HCT116 (cell line): ENCODE results near the gene PKHD1. TPM values are rescaled to one million over a fixed set of nuclear protein-coding genes. Genes with fewer than 3 reads are reported as not detected.

Experiments
- ATAC-seq: fragments of 200-7000 bp; cut with Tn5 transposase; 2 replicates; pipeline ENCODE4 v1.9.1; 2020; ENCODE audit warnings: mild to moderate bottlenecking, moderate library complexity
- BruUV-seq: library from RNA; stranded (reverse); fragments of 400-500 nt; replicated peaks from 2 replicates; lab custom pipeline; 2021; lab: Mats Ljungman, UMichigan
- CTCF ChIA-PET: fragments of 300-600 bp; sonication (Branson Sonifier 250); formaldehyde crosslinking; loops from one replicate; lab custom pipeline; 2021; ENCODE audit warnings: antibody characterized with exemption; lab: Charles Lee
- POLR2A ChIA-PET: fragments of 300-600, 350-600 bp; sonication (Branson Sonifier 250); formaldehyde crosslinking; loops from one replicate; lab custom pipeline; 2021; ENCODE audit warnings: antibody characterized with exemption; lab: Charles Lee
- RAD21 ChIA-PET, 2 experiments: fragments of 300-600 bp; sonication (Branson Sonifier 250); formaldehyde crosslinking; loops; one replicate each; lab custom pipeline; 2023; ENCODE audit warnings: low total read pairs in 2 of 2; ENCODE audit not compliant: uncharacterized antibody in 2 of 2, unreplicated experiment in 2 of 2, low non-redundant PET in 1 of 2; lab: Charles Lee
- DNase-seq: peaks from one replicate; pipeline ENCODE4 v3.0.0-alpha.2; 2010; ENCODE audit warnings: low read depth, low spot score
- H2AFZ ChIP-seq: fragments of 200-600 bp; shearing (Covaris generic), sonication (generic); 2 replicates; pipeline ENCODE4 v1.6.1; 2017; ENCODE audit warnings: low read depth, mixed run types, mixed read lengths, antibody characterized with exemption, low read length; ENCODE audit not compliant: poor library complexity, severe bottlenecking
- H3K27ac ChIP-seq: 2 replicates; pipeline ENCODE4 v1.5.1; 2012; ENCODE audit warnings: low read depth, low read length
- H3K27me3 ChIP-seq: fragments of 200-600 bp; sonication (generic); 2 replicates; pipeline ENCODE4 v1.6.1; 2016; ENCODE audit warnings: mixed run types, low read length, mixed read lengths; ENCODE audit not compliant: insufficient read depth
- H3K36me3 ChIP-seq, 2 experiments: fragments of 200-500 bp in 1 of 2; fragments of 200-600 bp in 1 of 2; sonication (Bioruptor generic) in 1 of 2; sonication (generic) in 1 of 2; 2 replicates each; pipeline versions ENCODE4 v1.5.1 to v1.6.1; 2014 to 2016; ENCODE audit warnings: low read length in 2 of 2, inconsistent platforms in 1 of 2, mixed read lengths in 1 of 2, mixed run types in 1 of 2; ENCODE audit not compliant: insufficient read depth in 2 of 2, control insufficient read depth in 1 of 2
- H3K4me1 ChIP-seq, 2 experiments: fragments of 200-600 bp in 1 of 2; sonication (generic) in 1 of 2; 2 replicates each; pipeline versions ENCODE4 v1.5.1 to v1.6.1; 2012 to 2017; ENCODE audit warnings: low read length in 2 of 2, inconsistent platforms in 1 of 2, mild to moderate bottlenecking in 1 of 2, mixed read lengths in 1 of 2, mixed run types in 1 of 2, moderate library complexity in 1 of 2; ENCODE audit not compliant: insufficient read depth in 2 of 2, control insufficient read depth in 1 of 2
- H3K4me2 ChIP-seq: fragments of 200-600 bp; sonication (generic); 2 replicates; pipeline ENCODE4 v1.6.1; 2017; ENCODE audit warnings: mixed run types, low read length, mixed read lengths
- H3K4me3 ChIP-seq, 2 experiments: fragments of 200-600 bp in 1 of 2; sonication (generic) in 1 of 2; replicated peaks in 1 of 2; 2 replicates each; pipeline ENCODE4 v1.5.1; 2011 to 2016; ENCODE audit warnings: low read length in 2 of 2, control low read depth in 1 of 2, low read depth in 1 of 2, mild to moderate bottlenecking in 1 of 2, mixed read lengths in 1 of 2, mixed run types in 1 of 2
- H3K79me2 ChIP-seq: fragments of 200-600 bp; sonication (generic); 2 replicates; pipeline ENCODE4 v1.6.1; 2017; ENCODE audit warnings: mild to moderate bottlenecking, mixed run types, low read length, moderate library complexity, mixed read lengths; ENCODE audit not compliant: insufficient read depth
- H3K9ac ChIP-seq: fragments of 200-600 bp; sonication (generic); 2 replicates; pipeline ENCODE4 v1.6.1; 2016; ENCODE audit warnings: low read length, mixed read lengths
- H3K9me2 ChIP-seq: fragments of 200-600 bp; sonication (generic), shearing (Covaris generic); 2 replicates; pipeline ENCODE4 v1.6.1; 2017; ENCODE audit warnings: mixed run types, mild to moderate bottlenecking, moderate library complexity; ENCODE audit not compliant: insufficient read depth
- H3K9me3 ChIP-seq, 2 experiments: fragments of 200-500 bp in 1 of 2; fragments of 200-600 bp in 1 of 2; sonication (Bioruptor generic) in 1 of 2; sonication (generic) in 1 of 2; 2 replicates each; pipeline ENCODE4 v1.6.1; 2014 to 2017; ENCODE audit warnings: low read length in 2 of 2, mixed read lengths in 2 of 2, inconsistent platforms in 1 of 2, low read depth in 1 of 2, mild to moderate bottlenecking in 1 of 2, mixed run types in 1 of 2, moderate library complexity in 1 of 2; ENCODE audit not compliant: control insufficient read depth in 1 of 2, insufficient read depth in 1 of 2
- H4K20me1 ChIP-seq: fragments of 200-600 bp; sonication (generic), shearing (Covaris generic); 2 replicates; pipeline ENCODE4 v1.6.1; 2017; ENCODE audit warnings: mixed run types, mild to moderate bottlenecking, moderate library complexity; ENCODE audit not compliant: insufficient read depth
- ATF3 ChIP-seq: IDR thresholded peaks from 2 replicates; pipeline ENCODE4 v1.6.1; 2012
- CBX3 ChIP-seq: IDR thresholded peaks from 2 replicates; pipeline ENCODE4 v1.6.1; 2012; ENCODE audit warnings: low read depth
- CEBPB ChIP-seq: IDR thresholded peaks from 2 replicates; pipeline ENCODE4 v1.6.1; 2012; ENCODE audit warnings: low read depth
- CTCF ChIP-seq, 3 experiments: fragments of 200-600 bp in 1 of 3; sonication (generic) in 1 of 3; IDR thresholded peaks in 2 of 3; conservative IDR thresholded peaks in 1 of 3; 2 replicates each; pipeline ENCODE4 v1.5.1; 2012 to 2017; ENCODE audit warnings: low read depth in 2 of 3, low read length in 2 of 3, antibody characterized with exemption in 1 of 3, borderline replicate concordance in 1 of 3, control low read depth in 1 of 3, mild to moderate bottlenecking in 1 of 3, mixed read lengths in 1 of 3, mixed run types in 1 of 3, moderate library complexity in 1 of 3; ENCODE audit not compliant: insufficient read depth in 1 of 3
- EGR1 ChIP-seq: IDR thresholded peaks from 2 replicates; pipeline ENCODE4 v1.6.1; 2012; ENCODE audit warnings: low read depth
- EZH2phosphoT487 ChIP-seq: fragments of 200-600 bp; IDR thresholded peaks from 2 replicates; pipeline ENCODE4 v1.6.1; 2018; ENCODE audit warnings: antibody characterized with exemption, borderline replicate concordance
- FOSL1 ChIP-seq: IDR thresholded peaks from 2 replicates; pipeline ENCODE4 v1.6.1; 2012; ENCODE audit warnings: low read depth
- JUND ChIP-seq: IDR thresholded peaks from 2 replicates; pipeline ENCODE4 v1.6.1; 2012
- MAX ChIP-seq: IDR thresholded peaks from 2 replicates; pipeline ENCODE4 v1.6.1; 2012
- RAD21 ChIP-seq: IDR thresholded peaks from 2 replicates; pipeline ENCODE4 v1.6.1; 2012; ENCODE audit warnings: low read depth, mild to moderate bottlenecking
- REST ChIP-seq: IDR thresholded peaks from 2 replicates; pipeline ENCODE4 v1.6.1; 2012; ENCODE audit warnings: low read depth
- SP1 ChIP-seq: IDR thresholded peaks from 2 replicates; pipeline ENCODE4 v1.6.1; 2012; ENCODE audit warnings: low read depth
- SRF ChIP-seq: IDR thresholded peaks from 2 replicates; pipeline ENCODE4 v1.6.1; 2012; ENCODE audit warnings: low read depth
- TCF7L2 ChIP-seq: IDR thresholded peaks from 2 replicates; pipeline ENCODE4 v1.7.0; 2011; ENCODE audit warnings: borderline replicate concordance, inconsistent platforms; ENCODE audit not compliant: insufficient read depth, insufficient read length; ENCODE audit errors: extremely low read depth
- YY1 ChIP-seq: IDR thresholded peaks from 2 replicates; pipeline ENCODE4 v1.6.1; 2011; ENCODE audit warnings: low read length, low read depth, moderate library complexity, mild to moderate bottlenecking; ENCODE audit not compliant: insufficient replicate concordance; ENCODE audit errors: extremely low read depth
- ZBTB33 ChIP-seq: IDR thresholded peaks from 2 replicates; pipeline ENCODE4 v1.6.1; 2011; ENCODE audit warnings: mild to moderate bottlenecking, low read length, moderate library complexity; ENCODE audit not compliant: insufficient replicate concordance; ENCODE audit errors: extremely low read depth
- ZFX ChIP-seq: fragments of 450-650 bp; IDR thresholded peaks from 2 replicates; pipeline ENCODE4 v1.6.1; 2017
- ZNF274 ChIP-seq: fragments of 200-500 bp; sonication (Bioruptor generic); IDR thresholded peaks from 2 replicates; pipeline ENCODE4 v1.6.1; 2014; ENCODE audit warnings: mild to moderate bottlenecking, low read depth, low read length, inconsistent platforms
- intact Hi-C: fragments of 100-400 bp; cut with micrococcal nuclease; formaldehyde crosslinking; loops from 2 replicates; pipeline ENCODE4 v1.10.0; 2022
- total RNA-seq: library from RNA; stranded (reverse); gene quantifications from one replicate; pipeline ENCODE4 v1.2.1, GENCODE V29; 2021; ENCODE audit not compliant: unreplicated experiment

The PKHD1 gene
- total RNA-seq, 1 experiment from 2014 or later: not detected

- intact Hi-C loops: no loop called here
- Histone ChIP-seq H4K20me1 (no peaks in the 10 kb centered on the region), H2AFZ (no peak overlapping the region), H3K9me2 (no peaks in the 10 kb centered on the region), H3K9me3 (no peaks in the 10 kb centered on the region), H3K27ac (no peak overlapping the region), H3K36me3 (no peaks in the 10 kb centered on the region), H3K79me2 (no peaks in the 10 kb centered on the region), H3K9ac (no peak overlapping the region), H3K4me3 (no peak overlapping the region), H3K4me2 (no peak overlapping the region), H3K4me1 (no peaks in the 10 kb centered on the region; a peak in 1 of 4 replicates), H3K27me3 (peaks cover 21% of the 10 kb centered on the region)
- RAD21 ChIA-PET: no interaction called here
- DNase-seq (no peak), ATAC-seq (no peak)
- POLR2A ChIA-PET: no interaction called here
- no TSS peak for BruUV-seq
- CTCF ChIA-PET: no interaction called here
- TF ChIP-seq MAX (no peak), CEBPB (no peak), YY1 (no peak), JUND (no peak), EGR1 (no peak), EZH2phosphoT487 (no peak), ZFX (no peak), ZNF274 (no peak), FOSL1 (no peak), CTCF (IDR thresholded peaks at IDR 0.05 in 2 of 3, conservative IDR thresholded peaks at IDR 0.05 in 1 of 3; ENCODE audit: borderline replicate concordance in 1 of 3, insufficient read depth in 1 of 3, low read depth in 2 of 3, low read length in 2 of 3) (no peak), RAD21 (no peak), ZBTB33 (no peak), SRF (no peak), CBX3 (no peak), REST (no peak), TCF7L2 (no peak), SP1 (no peak), ATF3 (no peak)
Observed at GRCh38 chr6:52108128-52108527, 20.7 kb upstream of the PKHD1 start.
